Medulla oblongata (tissue), 1 donor: ENCODE results near the gene SBF2.
"Not testable (repeated sequence)": the region's sequence is repeated elsewhere in the genome, so short reads cannot be mapped to it uniquely, and the experiment has no call there.

Experiments
- DNase-seq: peaks from one replicate; pipeline ENCODE4 v3.0.0-alpha.2; 2015; ENCODE audit errors: extremely low spot score

SBF2 gene

GRCh38 chr11:10017911-10018310 lies 276.1 kb downstream of the SBF2 start:
- peak; percentile 44 for DNase-seq

DNA sequence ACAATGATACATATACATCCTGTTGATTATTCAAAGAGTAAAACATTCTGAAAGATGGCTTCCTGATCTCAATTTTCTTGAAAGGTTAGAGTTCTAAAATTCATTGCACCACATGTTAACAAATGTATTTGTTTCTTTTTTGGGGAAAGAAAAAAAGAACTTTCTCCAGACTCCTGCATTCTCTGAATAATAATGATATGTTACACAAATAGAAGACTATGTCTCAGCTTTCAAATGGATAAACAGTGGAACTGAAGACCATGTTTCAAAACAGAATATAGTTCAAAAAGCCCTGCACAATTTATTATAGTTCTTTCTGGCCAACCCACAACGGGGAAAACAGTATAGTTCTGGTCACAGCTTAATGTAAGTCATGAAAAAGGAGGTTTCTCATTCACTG lies 277.0 kb downstream of the SBF2 start:
- DNase-seq = no peak

GRCh38 chr11:10012068-10012467 lies 282.0 kb downstream of the SBF2 start:
- no peak for DNase-seq

DNA sequence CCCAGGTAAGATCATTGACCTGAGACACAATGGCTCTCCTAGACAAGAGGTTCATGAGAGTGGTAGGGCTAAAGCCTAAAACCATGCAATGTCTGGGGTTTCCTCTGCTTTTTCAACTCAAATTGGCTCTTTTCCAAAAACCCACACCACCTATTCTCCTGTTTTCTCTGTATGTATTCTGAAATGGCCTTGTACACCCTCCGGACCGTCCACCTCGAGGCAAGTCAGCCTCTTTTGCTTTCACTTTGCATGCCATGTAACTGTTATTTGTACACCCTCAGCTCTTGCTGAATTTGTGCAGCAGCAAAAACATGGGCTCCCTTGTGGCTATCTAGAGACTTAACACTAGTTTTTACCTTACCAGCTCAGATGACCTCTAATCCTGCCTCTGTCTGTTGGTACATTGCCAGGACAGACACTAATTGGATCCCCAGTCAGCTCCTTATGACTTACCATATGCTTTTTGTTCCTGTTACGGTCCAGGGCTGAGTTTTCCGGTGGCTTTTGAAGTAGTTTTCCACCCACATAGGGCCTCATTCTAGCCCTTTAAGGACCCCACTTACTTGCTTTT lies 288.0 kb downstream of the SBF2 start:
- DNase-seq = no peak

GRCh38 chr11:10004526-10005113 lies 289.4 kb downstream of the SBF2 start:
- no peak for DNase-seq

DNA sequence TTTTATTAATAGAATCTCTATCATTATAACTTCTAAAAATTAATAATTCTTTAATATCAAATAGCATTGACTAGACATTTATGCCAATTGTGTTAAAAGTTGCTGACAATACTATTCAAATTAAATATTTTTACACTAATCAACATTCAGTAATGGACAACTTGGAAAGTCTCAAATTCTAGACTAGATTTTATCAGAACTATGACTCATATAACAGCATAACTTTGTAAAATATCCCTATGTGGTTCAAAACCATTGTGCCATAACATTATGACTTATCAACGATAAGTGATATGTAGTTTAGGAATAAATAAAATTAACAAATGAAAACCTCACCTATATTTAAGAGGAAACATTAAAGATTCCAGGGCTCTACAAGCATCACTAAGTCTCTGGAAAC lies 291.8 kb downstream of the SBF2 start:
- DNase-seq = no peak

DNA sequence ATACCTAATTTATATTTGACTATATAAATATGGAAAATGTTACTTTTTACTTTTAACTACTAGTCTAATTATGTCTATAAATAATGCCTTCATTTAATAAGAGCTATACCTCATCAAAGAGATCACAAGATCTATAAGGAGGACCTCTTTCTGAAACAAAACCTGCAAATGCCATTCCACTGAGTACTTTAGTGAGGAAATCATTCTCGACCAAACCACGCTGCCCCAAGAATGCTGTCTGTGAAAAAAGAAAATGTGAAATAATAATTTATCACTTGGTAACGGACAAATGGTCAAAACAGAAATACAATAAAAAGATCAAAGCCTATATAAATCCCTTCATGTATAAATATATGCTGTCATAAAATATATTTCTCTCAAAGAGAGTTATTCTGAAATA lies 301.7 kb downstream of the SBF2 start:
- DNase-seq = no peak

DNA sequence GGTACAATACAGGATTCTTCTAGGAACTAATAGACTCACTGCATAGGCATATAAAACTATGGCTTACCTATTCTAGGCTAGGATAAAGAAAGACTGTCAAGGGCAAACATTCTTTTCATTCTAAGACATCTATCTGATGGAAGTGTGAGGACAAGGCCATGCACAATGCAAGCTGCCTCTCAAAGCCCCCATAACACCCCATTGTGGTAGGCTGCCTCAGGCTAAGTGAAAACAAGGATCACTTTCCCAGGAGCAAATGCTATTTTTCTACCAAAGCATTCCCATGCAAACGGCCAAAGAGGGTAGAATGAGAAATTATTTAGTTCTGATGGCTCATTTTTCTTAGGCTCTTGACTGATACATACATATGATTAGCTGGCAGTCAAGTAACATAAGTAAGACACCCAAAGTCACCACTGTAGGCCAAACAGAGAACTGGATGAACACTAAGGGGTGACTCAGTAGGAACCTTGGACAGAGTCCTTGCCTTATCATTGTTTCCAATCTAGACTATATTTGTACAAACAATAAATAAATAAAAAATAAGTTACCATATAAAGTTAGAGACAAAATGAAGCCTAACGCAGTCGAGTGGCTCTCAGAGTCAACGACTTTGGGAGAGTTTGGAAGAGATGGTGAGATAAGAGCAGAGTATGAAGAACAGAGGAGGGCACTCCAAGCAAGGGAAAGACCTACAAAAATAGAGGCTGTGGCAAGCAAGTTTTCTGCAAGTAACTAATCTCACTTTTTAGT lies 303.6 kb downstream of the SBF2 start:
- peak; percentile 24 for DNase-seq

DNA sequence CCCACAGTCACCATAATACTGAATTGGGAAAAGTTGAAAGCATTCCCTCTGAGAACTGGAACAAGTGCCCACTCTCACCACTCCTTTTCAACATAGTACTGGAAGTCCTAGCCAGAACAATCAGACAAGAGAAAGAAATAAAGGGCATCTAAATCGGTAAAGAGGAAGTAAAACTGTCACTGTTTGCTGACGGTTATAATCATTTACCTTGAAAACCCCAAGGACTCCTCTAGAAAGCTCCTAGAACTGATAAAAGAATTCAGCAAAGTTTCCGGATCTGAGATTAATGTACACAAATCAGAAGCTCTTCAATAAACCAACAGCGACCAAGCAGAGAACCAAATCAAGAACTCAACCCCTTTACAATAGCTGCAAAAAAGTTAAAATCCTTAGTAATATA lies 306.7 kb downstream of the SBF2 start:
- DNase-seq = not testable (repeated sequence)

- no peak for DNase-seq
Observed at GRCh38 chr11:9982796-9983579, 311.0 kb downstream of the SBF2 start.

DNA sequence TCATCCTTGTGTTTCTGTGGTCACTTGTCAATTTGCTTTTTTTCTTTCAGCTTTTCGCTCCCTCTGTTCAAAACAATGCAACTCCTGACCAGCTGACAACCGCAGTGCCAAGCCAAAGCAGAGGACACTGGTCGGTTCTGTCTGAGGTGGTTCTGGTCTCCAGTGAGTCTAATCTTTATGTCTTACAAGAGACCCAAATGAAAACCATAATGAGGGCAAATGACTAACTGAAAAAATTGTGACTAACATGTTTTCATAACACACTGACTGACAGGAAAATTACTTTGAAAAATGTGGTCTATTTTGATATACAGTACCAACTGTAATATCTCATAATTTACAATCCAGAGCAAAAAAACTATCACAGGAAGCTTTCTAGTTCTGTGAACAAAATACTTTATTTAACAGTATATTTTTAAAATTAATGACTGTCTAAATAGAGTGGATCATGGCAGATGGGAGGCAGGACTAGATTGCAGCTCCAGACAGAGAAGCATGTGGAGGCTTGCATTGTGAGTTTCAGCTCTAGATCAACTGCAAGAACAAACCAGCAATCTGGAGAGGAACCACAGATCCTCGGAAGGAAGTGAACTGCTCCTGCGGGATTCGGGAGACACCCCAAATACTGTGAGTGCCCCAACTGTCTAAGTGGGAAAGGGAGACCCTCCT lies 311.8 kb downstream of the SBF2 start:
- DNase-seq = peak; percentile 84

DNA sequence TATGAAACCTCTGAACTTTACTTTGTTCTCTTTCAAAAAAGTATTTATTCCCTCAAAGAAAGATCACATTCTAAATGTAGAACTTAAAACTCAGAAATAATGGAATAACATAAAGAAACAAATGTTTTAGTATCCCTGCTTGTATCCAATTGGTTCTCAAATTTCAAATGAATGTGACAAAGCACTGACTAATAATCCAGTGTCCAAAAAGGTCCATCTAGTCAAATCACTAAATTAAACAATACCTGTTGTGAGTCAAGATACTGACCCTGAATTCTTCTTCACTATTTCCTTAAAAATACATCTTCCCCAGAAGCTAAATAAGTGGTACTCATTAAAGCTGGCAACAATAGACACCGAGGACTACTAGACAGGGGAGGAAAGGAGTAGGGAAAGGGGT lies 313.1 kb downstream of the SBF2 start:
- DNase-seq = no peak

DNA sequence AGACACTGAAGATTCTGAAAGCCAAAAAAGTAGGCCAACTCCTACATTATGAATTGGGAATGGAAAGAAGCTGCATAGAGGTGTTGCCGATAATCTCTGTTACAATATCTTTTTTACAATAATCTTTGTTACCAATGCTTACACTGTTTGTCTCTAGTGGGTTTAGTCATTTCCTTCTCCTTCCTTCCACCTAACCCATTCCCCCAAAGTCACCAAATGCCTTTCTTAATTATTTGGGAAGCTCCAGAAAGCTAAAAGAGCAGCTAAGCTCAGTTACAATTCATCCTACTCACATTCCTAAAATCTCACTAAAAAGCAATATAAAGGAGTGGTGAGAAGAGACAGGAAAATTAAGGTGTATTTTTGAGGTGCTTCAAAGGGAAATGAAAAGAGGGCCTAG lies 316.5 kb downstream of the SBF2 start:
- DNase-seq = no peak

- no peak for DNase-seq
Observed at GRCh38 chr11:9974375-9974774, 319.6 kb downstream of the SBF2 start.

DNA sequence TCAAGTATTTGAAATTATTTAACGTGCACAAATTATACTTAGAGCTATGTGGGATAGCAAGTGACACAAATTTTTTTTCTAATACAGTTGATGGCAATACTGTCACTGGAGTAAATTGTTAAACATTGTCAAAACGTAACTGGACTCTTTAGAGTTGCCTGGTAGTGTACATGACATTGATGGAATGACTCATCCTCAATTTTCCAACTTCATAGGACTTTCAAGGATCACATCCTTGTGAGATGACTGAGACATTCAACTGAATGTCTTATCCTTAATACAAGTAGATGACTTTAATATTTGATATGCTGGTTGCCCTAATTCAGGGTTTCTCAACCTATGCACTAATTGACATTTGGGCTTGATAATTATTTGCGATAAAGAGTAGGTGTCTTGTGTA lies 320.1 kb downstream of the SBF2 start:
- DNase-seq = no peak

GRCh38 chr11:9972989-9973388 lies 321.0 kb downstream of the SBF2 start:
- DNase-seq = peak; percentile 65

DNA sequence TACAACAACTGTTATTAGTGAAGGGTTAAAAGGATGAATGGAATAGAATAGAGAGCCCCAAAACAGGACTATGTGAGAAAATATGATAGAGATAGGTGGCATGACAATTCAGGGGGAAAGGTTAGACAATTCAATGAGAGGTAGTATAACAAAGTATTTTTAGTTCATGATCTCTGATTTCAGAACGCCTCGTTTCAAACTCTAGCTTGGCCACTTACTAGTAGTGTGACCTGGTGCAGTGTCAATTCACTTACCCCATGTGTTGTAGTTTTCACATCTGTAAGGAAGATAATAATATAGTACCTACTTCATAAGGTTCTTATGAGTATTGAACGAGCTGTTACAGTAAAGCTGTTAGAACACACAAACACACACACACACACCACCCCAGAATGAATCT lies 322.1 kb downstream of the SBF2 start:
- no peak for DNase-seq

DNA sequence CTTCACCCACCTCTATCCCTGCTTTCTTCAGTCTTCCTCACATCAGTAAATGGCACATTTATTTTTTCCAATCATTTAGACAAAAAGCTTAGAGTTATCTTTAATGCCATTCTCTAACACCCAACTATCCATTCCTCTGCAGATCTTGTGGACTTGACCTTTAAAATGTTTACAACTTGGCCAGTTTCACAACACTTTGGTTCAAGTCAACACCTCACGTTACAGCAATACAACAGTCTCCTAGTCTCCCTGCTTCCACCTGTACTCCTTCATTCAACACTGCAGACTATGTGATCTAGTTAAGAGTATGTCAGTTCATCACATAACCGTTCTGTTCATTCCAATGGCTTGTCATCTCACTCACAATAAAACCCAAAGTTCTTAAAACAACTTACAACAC lies 325.0 kb downstream of the SBF2 start:
- no peak for DNase-seq

DNA sequence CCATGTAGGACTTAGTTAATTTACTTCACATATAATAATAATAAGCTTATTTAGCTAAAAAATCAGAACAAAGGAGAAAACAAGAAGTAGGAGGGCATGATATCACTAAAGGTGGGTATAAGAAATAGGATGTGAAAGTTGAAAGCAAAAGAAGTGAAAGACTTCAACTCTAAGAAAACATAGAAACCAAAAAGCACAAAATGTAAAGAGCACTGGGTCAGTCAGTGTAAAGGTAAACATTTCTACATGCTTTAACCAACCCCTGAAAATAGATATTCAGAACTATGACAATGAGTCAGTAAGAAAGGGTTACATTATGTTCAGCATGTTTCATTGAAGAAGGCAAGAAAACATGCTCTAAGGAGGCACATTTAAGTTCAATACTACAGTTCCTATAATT lies 331.3 kb downstream of the SBF2 start:
- no peak for DNase-seq

DNA sequence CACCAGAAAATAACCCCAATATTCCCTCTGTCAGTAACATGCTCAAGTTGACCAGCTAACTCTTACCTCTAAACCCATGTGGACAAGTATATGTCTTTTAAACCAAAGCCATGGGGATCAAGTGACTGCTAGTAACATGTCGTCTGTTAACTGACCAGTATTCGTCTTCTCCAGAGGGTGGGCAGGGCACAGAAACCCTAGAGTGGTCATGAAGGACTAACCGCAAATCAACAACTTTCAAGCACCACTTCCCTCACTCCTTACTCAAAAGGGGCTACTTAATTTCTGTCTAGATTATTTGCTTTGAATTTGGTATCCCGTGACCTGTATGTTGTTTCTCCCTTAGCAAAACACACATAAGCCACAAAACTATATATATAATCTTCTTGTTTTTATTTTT lies 336.9 kb downstream of the SBF2 start:
- DNase-seq = no peak

DNA sequence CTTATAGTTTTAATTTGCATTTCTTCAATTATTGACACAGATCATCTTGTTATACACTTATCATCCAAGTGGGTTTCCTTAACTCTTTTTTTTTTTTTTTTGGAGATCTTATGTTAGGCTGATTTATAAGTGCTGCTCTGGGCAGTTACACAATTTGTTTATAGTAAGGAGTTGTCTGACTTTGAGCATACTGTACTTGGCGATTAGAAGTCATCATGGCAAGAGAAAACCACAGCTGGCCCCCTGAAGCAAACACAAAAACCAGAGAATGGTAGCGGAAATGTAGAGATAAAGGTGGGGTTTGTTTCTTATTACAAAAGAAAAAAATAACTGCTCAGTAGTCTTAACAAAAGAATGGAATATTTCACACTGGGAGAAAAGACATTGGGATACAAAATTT lies 337.5 kb downstream of the SBF2 start:
- DNase-seq = no peak

DNA sequence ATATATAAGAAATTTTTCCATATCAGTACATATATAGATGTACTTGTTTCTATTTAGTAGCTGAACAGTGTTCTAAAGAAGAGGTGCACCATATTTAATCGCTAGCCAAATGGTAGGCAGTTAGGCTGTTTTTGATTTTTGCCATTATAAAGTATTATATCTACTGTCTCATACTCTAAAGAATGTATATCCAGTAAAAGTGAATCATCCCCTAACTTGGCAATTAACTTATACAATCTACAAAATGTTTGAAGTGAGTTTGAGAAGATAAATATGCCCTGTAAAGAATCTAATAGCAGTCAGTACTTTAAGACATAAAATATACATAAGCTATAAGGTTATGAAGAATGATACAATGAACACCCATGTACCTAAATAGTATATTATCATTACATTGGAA lies 338.6 kb downstream of the SBF2 start:
- DNase-seq = no peak
